ENCODE measurements around the gene RNF146. TPM values are rescaled to one million over a fixed set of nuclear protein-coding genes. Genes with fewer than 3 reads are reported as not detected.
"Not testable (repeated sequence)": the region's sequence is repeated elsewhere in the genome, so short reads cannot be mapped to it uniquely, and the experiment has no call there.

Gene RNF146
- polyA plus RNA-seq, 1 donor from 2014 or later: 244 TPM

- no peaks in the 10 kb centered on the region for H3K9me3 ChIP-seq (ENCODE audit: low read length)
- no peaks in the 10 kb centered on the region for H4K20me1 ChIP-seq (ENCODE audit: insufficient read depth)
- H3K4me3 ChIP-seq (ENCODE audit: low read length): no peak overlapping the region
- H3K4me2 ChIP-seq (ENCODE audit: low read length): no peak overlapping the region
- H2AFZ ChIP-seq (ENCODE audit: low read depth, low read length): no peak overlapping the region
- no peaks in the 10 kb centered on the region for H3K27me3 ChIP-seq (ENCODE audit: insufficient read depth, low read depth, low read length)
- no peaks in the 10 kb centered on the region for H3K36me3 ChIP-seq (ENCODE audit: insufficient read depth, low read length)
- no peak overlapping the region for H3K27ac ChIP-seq (ENCODE audit: low read length)
- no peak overlapping the region for H3K9ac ChIP-seq (ENCODE audit: low read length)
- TF ChIP-seq RAD21 (conservative IDR thresholded peaks at IDR 0.05) (no peak), MXI1 (conservative IDR thresholded peaks at IDR 0.05; ENCODE audit: poor library complexity, severe bottlenecking) (no peak), REST (IDR thresholded peaks at IDR 0.05; ENCODE audit: borderline replicate concordance) (no peak), TAF1 (IDR thresholded peaks at IDR 0.05; ENCODE audit: low read depth) (no peak), EP300 (conservative IDR thresholded peaks at IDR 0.05; ENCODE audit: poor library complexity, severe bottlenecking) (no peak), SMC3 (conservative IDR thresholded peaks at IDR 0.05; ENCODE audit: poor library complexity) (no peak), CTCF (IDR thresholded peaks at IDR 0.05; ENCODE audit: poor library complexity, severe bottlenecking) (no peak), EZH2 (IDR thresholded peaks at IDR 0.05; ENCODE audit: borderline replicate concordance, insufficient read depth, low read length, poor library complexity, severe bottlenecking) (no peak), POLR2AphosphoS5 (IDR thresholded peaks at IDR 0.05) (no peak)
- no peaks in the 10 kb centered on the region for H3K79me2 ChIP-seq (replicated peaks; ENCODE audit: insufficient read depth, low read length)
- H3K9me2 ChIP-seq (ENCODE audit: insufficient read depth, low read length): no peaks in the 10 kb centered on the region
- no peaks in the 10 kb centered on the region for H3F3A ChIP-seq (ENCODE audit: insufficient read depth, low read length, poor library complexity, severe bottlenecking)
Measured at GRCh38 chr6:127225497-127225896, 41.2 kb upstream of the RNF146 start.

GRCh38 chr6:127233819-127234218 is 32.8 kb upstream of the RNF146 start:
- not testable (repeated sequence) for H4K20me1 ChIP-seq (ENCODE audit: insufficient read depth); H3K79me2 ChIP-seq (replicated peaks; ENCODE audit: insufficient read depth, low read length); H3K27ac ChIP-seq (ENCODE audit: low read length); H3K36me3 ChIP-seq (ENCODE audit: insufficient read depth, low read length); H3K9me3 ChIP-seq (ENCODE audit: low read length); H3K4me3 ChIP-seq (ENCODE audit: low read length); H2AFZ ChIP-seq (ENCODE audit: low read depth, low read length); H3K27me3 ChIP-seq (ENCODE audit: insufficient read depth, low read depth, low read length); H3K9ac ChIP-seq (ENCODE audit: low read length); H3K9me2 ChIP-seq (ENCODE audit: insufficient read depth, low read length); H3F3A ChIP-seq (ENCODE audit: insufficient read depth, low read length, poor library complexity, severe bottlenecking); H3K4me2 ChIP-seq (ENCODE audit: low read length)

- H3K79me2 ChIP-seq (replicated peaks; ENCODE audit: insufficient read depth, low read length): no peaks in the 10 kb centered on the region
- H3K27me3 ChIP-seq (ENCODE audit: insufficient read depth, low read depth, low read length): no peaks in the 10 kb centered on the region
- no peaks in the 10 kb centered on the region for H3K36me3 ChIP-seq (ENCODE audit: insufficient read depth, low read length)
- no peak overlapping the region for H3K4me3 ChIP-seq (ENCODE audit: low read length)
- no peak overlapping the region for H3K9ac ChIP-seq (ENCODE audit: low read length)
- TF ChIP-seq EP300 (conservative IDR thresholded peaks at IDR 0.05; ENCODE audit: poor library complexity, severe bottlenecking): no peak
- TF ChIP-seq RAD21 (conservative IDR thresholded peaks at IDR 0.05): no peak
- TF ChIP-seq SMC3 (conservative IDR thresholded peaks at IDR 0.05; ENCODE audit: poor library complexity): no peak
- TF ChIP-seq EZH2 (IDR thresholded peaks at IDR 0.05; ENCODE audit: borderline replicate concordance, insufficient read depth, low read length, poor library complexity, severe bottlenecking): no peak
- no peak for TF ChIP-seq TAF1 (IDR thresholded peaks at IDR 0.05; ENCODE audit: low read depth)
- no peaks in the 10 kb centered on the region for H3K9me3 ChIP-seq (ENCODE audit: low read length)
- H3F3A ChIP-seq (ENCODE audit: insufficient read depth, low read length, poor library complexity, severe bottlenecking): no peaks in the 10 kb centered on the region
- no peak overlapping the region for H2AFZ ChIP-seq (ENCODE audit: low read depth, low read length)
- H3K27ac ChIP-seq (ENCODE audit: low read length): no peak overlapping the region
- no peaks in the 10 kb centered on the region for H3K9me2 ChIP-seq (ENCODE audit: insufficient read depth, low read length)
- no peak overlapping the region for H3K4me2 ChIP-seq (ENCODE audit: low read length)
- no peaks in the 10 kb centered on the region for H4K20me1 ChIP-seq (ENCODE audit: insufficient read depth)
Measured at GRCh38 chr6:127243501-127243900, 23.2 kb upstream of the RNF146 start.
